Measurements from ENCODE around the gene ALPL. TPM values are rescaled to one million over a fixed set of nuclear protein-coding genes. Genes with fewer than 3 reads are reported as not detected.

ALPL gene
- total RNA-seq, 1 experiment from 2014 or later: 0.31 TPM

DNA sequence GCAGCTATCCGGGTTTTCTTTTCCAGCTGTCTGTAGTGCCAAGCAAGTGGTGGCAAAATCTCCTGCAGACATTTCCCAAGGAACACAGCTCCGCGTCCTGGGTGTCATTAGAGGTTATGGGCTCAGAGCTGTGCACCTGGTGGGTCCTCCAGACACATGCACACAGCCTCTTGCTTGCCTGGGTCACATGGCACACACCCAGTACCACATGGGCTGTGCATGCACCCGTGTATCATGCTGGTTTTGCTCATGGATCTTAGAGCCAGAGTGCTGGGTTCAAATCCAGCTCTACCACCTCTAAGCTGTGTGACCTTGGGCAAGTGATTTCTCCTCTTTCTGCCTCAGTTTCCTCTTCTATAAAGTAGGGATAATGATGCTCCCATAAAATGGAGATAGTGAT is 61.7 kb downstream of the ALPL start:
- no TSS peak for BruUV-seq (replicated peaks)
- H3K4me3 Mint-ChIP-seq (ENCODE audit: low read depth, unreplicated experiment): no peak overlapping the region
- no peak for DNase-seq
- no peaks in the 10 kb centered on the region for H3K4me1 Mint-ChIP-seq (ENCODE audit: low read depth, unreplicated experiment)
- no peaks in the 10 kb centered on the region for H3K36me3 Mint-ChIP-seq (ENCODE audit: insufficient read depth, unreplicated experiment)
- H3K27me3 Mint-ChIP-seq (ENCODE audit: unreplicated experiment): peaks cover 16% of the 10 kb centered on the region
- CTCF ChIA-PET: interaction anchor here (0.6 kb wide), 1 partner anchor 810 kb away, joined by 6 read pairs; no protein-coding TSS in a partner anchor
- H3K27ac Mint-ChIP-seq (ENCODE audit: unreplicated experiment): no peak overlapping the region
- TF ChIP-seq, protein P1, sequence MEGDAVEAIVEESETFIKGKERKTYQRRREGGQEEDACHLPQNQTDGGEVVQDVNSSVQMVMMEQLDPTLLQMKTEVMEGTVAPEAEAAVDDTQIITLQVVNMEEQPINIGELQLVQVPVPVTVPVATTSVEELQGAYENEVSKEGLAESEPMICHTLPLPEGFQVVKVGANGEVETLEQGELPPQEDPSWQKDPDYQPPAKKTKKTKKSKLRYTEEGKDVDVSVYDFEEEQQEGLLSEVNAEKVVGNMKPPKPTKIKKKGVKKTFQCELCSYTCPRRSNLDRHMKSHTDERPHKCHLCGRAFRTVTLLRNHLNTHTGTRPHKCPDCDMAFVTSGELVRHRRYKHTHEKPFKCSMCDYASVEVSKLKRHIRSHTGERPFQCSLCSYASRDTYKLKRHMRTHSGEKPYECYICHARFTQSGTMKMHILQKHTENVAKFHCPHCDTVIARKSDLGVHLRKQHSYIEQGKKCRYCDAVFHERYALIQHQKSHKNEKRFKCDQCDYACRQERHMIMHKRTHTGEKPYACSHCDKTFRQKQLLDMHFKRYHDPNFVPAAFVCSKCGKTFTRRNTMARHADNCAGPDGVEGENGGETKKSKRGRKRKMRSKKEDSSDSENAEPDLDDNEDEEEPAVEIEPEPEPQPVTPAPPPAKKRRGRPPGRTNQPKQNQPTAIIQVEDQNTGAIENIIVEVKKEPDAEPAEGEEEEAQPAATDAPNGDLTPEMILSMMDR (IDR thresholded peaks at IDR 0.05; ENCODE audit: unreplicated experiment): no peak
- intact Hi-C loops (cut with micrococcal nuclease; ENCODE audit: unreplicated experiment): no loop called here
- H3K9me3 Mint-ChIP-seq (ENCODE audit: low read depth, unreplicated experiment): no peaks in the 10 kb centered on the region

DNA sequence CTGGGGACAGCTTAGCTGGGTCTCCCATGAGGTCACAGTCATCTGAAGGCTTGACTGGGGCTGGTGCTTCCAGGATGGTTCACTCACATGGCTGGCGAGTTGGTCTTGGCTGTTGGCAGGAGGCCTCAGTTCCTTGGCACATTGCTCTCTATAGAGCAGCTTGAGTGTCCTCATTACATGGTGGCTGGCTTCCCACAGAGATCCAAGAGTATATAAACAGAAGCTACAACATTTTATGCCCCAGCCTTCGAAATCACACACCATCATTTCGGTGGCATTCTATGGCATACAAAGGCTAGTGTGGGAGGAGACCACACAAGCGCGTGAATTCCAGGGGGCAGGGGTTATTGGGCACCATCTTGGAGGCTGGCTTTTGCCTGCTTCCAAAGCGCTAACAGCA is 63.0 kb downstream of the ALPL start:
- H3K27ac Mint-ChIP-seq (ENCODE audit: unreplicated experiment): no peak overlapping the region
- no peak for DNase-seq
- no TSS peak for BruUV-seq (replicated peaks)
- TF ChIP-seq, protein P1 (IDR thresholded peaks at IDR 0.05; ENCODE audit: unreplicated experiment): no peak
- no peaks in the 10 kb centered on the region for H3K36me3 Mint-ChIP-seq (ENCODE audit: insufficient read depth, unreplicated experiment)
- no peaks in the 10 kb centered on the region for H3K4me1 Mint-ChIP-seq (ENCODE audit: low read depth, unreplicated experiment)
- peaks cover 16% of the 10 kb centered on the region for H3K27me3 Mint-ChIP-seq (ENCODE audit: unreplicated experiment)
- no peak overlapping the region for H3K4me3 Mint-ChIP-seq (ENCODE audit: low read depth, unreplicated experiment)
- no peaks in the 10 kb centered on the region for H3K9me3 Mint-ChIP-seq (ENCODE audit: low read depth, unreplicated experiment)
- CTCF ChIA-PET: interaction anchor here (0.6 to 1.5 kb wide), 2 partner anchors 202 to 807 kb away, joined by 3 to 7 read pairs; no protein-coding TSS in a partner anchor
- intact Hi-C loops (cut with micrococcal nuclease; ENCODE audit: unreplicated experiment): no loop called here

DNA sequence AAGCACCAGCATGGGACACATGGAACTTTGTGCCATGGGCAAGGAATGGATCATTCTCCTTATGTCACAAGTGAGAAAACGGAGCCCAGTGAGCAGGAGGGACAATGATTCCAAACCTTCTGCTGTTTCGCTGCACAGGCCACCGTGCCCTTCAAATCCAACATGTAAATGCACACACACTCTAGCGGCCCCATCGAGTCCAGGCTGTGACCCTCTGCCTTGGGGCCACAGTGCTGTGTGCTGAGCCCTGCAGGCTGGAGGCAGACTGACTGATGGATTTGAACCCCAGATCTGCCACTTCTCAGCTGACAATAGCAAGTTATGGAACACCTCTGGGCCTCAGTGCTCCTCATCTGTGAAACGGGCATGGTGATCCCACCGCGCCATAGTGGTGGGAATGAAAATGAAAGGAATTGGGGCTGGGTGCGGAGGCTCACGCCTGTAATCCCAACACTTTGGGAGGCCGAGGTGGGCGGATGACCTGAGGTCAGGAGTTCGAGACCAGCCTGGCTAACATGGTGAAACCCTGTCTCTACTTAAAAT is 63.6 kb downstream of the ALPL start:
- DNase-seq: no peak
- intact Hi-C loops (cut with micrococcal nuclease; ENCODE audit: unreplicated experiment): no loop called here
- H3K4me3 Mint-ChIP-seq (ENCODE audit: low read depth, unreplicated experiment): no peak overlapping the region
- H3K27me3 Mint-ChIP-seq (ENCODE audit: unreplicated experiment): peaks cover 11% of the 10 kb centered on the region
- H3K4me1 Mint-ChIP-seq (ENCODE audit: low read depth, unreplicated experiment): no peaks in the 10 kb centered on the region
- no peak overlapping the region for H3K27ac Mint-ChIP-seq (ENCODE audit: unreplicated experiment)
- TF ChIP-seq, protein P1 (IDR thresholded peaks at IDR 0.05; ENCODE audit: unreplicated experiment): no peak
- no TSS peak for BruUV-seq (replicated peaks)
- no peaks in the 10 kb centered on the region for H3K36me3 Mint-ChIP-seq (ENCODE audit: insufficient read depth, unreplicated experiment)
- CTCF ChIA-PET: interaction anchor here (1.5 kb wide), 1 partner anchor 203 kb away, joined by 3 read pairs; no protein-coding TSS in a partner anchor
- H3K9me3 Mint-ChIP-seq (ENCODE audit: low read depth, unreplicated experiment): no peaks in the 10 kb centered on the region

DNA sequence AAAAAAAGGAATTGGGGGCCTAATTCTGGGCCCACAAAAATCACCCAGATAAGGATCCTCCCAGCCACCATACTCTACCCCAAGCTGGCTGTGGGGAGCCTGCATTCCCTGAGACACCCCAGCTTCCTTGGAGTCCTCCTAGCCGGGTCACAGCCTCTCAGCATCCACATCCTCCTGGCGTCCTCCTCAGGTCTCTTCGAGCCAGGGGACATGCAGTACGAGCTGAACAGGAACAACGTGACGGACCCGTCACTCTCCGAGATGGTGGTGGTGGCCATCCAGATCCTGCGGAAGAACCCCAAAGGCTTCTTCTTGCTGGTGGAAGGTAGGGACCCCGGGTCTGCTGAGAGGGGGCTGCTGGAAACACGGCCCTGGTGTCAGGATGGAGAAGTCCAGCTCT is 64.3 kb downstream of the ALPL start:
- Mint-ChIP-seq H3K4me3 (ENCODE audit: low read depth, unreplicated experiment) (no peak overlapping the region), H3K36me3 (ENCODE audit: insufficient read depth, unreplicated experiment) (no peaks in the 10 kb centered on the region), H3K4me1 (ENCODE audit: low read depth, unreplicated experiment) (no peaks in the 10 kb centered on the region), H3K9me3 (ENCODE audit: low read depth, unreplicated experiment) (no peaks in the 10 kb centered on the region), H3K27ac (ENCODE audit: unreplicated experiment) (no peak overlapping the region), H3K27me3 (ENCODE audit: unreplicated experiment) (peaks cover 4% of the 10 kb centered on the region)
- intact Hi-C loops (cut with micrococcal nuclease; ENCODE audit: unreplicated experiment): no loop called here
- no peak for DNase-seq
- CTCF ChIA-PET: interaction anchor here (1.5 kb wide), 1 partner anchor 203 kb away, joined by 3 read pairs; no protein-coding TSS in a partner anchor
- no TSS peak for BruUV-seq (replicated peaks)
- TF ChIP-seq, protein P1 (IDR thresholded peaks at IDR 0.05; ENCODE audit: unreplicated experiment): no peak

All from Calu3 (cell line).